Measurements from ENCODE around the gene GNAI2.

- no peak for TF ChIP-seq CTCF (IDR thresholded peaks at IDR 0.05; ENCODE audit: low read depth, low read length, poor library complexity, severe bottlenecking)
- no peak for TF ChIP-seq EZH2phosphoT487 (IDR thresholded peaks at IDR 0.05; ENCODE audit: borderline replicate concordance, low read length)
These were observed 40.2 kb downstream of the GNAI2 start for GRCh38 chr3:50275996-50276761.
